ENCODE data around the gene CMTM2.

- no peak for TF ChIP-seq CTCF (conservative IDR thresholded peaks at IDR 0.05; ENCODE audit: low read length)
- TF ChIP-seq EZH2phosphoT487 (IDR thresholded peaks at IDR 0.05; ENCODE audit: borderline replicate concordance): no peak
These were observed 39.4 kb upstream of the CMTM2 start for GRCh38 chr16:66539623-66540469.

All from Loucy (cell line).